Activated CD8-positive, alpha-beta memory T cell treated with anti-CD3 and anti-CD28 coated beads for 36 hours (primary cell): ENCODE measurements around the gene CPZ. TPM values are rescaled to one million over a fixed set of nuclear protein-coding genes. Genes with fewer than 3 reads are reported as not detected.

Source experiments
- CTCF ChIA-PET: fragments of 350-600 bp; sonication (Branson Sonifier 250); formaldehyde crosslinking; loops from one replicate; lab custom pipeline; 2021; ENCODE audit warnings: antibody characterized with exemption; lab: Charles Lee
- POLR2A ChIA-PET: fragments of 350-600 bp; sonication (Branson Sonifier 250); formaldehyde crosslinking; loops from one replicate; lab custom pipeline; 2021; ENCODE audit warnings: antibody characterized with exemption; lab: Charles Lee
- total RNA-seq, 2 experiments: library from RNA; stranded (reverse); gene quantifications; one replicate each; pipeline ENCODE4 v1.2.3, GENCODE V29; 2021

Gene CPZ
- total RNA-seq, 2 experiments from 2014 or later, result not detected

DNA sequence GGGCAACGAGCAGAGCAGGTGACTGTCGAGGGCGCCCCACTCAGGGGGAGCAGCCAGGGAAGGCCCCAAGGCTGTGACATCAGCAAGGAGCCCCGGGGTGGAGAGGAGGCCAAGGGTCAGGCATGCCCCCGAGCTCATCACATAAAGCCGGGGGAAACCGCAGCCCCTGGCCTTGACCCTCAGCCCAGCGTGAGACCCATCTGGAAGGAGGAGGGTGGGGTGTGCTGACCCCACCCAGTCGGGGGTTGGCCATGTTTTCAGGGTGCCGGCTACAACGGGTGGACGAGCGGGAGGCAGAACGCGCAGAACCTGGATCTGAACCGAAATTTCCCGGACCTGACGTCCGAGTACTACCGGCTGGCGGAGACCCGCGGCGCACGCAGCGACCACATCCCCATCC is 13.9 kb downstream of the CPZ start:
- POLR2A ChIA-PET, result no interaction called here
- CTCF ChIA-PET, result interaction anchor here (1.6 kb wide), 1 partner anchor 8 kb away, joined by 3 read pairs; no protein-coding TSS in a partner anchor

DNA sequence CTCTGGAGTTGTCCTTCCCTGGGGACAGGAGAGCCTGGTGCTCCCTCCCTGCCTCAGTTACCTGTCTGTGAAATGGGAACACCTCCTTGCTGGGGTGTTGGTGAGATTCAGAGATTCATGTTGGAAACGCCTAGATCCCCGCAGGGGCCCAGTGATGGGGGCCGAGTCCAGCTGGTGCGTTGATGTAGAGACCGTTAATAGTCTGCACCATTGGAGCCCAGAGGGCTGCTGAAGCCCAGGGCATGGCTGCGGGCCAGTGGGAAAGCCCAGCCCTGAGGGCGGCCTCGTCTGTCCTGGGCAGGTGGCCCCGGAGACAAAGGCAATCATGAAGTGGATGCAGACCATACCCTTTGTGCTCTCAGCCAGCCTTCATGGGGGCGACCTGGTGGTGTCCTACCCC is 14.4 kb downstream of the CPZ start:
- POLR2A ChIA-PET, result no interaction called here
- CTCF ChIA-PET, result interaction anchor here (0.7 to 1.6 kb wide), 4 partner anchors 8 to 311 kb away, joined by 3 to 12 read pairs (median 4); no protein-coding TSS in a partner anchor

DNA sequence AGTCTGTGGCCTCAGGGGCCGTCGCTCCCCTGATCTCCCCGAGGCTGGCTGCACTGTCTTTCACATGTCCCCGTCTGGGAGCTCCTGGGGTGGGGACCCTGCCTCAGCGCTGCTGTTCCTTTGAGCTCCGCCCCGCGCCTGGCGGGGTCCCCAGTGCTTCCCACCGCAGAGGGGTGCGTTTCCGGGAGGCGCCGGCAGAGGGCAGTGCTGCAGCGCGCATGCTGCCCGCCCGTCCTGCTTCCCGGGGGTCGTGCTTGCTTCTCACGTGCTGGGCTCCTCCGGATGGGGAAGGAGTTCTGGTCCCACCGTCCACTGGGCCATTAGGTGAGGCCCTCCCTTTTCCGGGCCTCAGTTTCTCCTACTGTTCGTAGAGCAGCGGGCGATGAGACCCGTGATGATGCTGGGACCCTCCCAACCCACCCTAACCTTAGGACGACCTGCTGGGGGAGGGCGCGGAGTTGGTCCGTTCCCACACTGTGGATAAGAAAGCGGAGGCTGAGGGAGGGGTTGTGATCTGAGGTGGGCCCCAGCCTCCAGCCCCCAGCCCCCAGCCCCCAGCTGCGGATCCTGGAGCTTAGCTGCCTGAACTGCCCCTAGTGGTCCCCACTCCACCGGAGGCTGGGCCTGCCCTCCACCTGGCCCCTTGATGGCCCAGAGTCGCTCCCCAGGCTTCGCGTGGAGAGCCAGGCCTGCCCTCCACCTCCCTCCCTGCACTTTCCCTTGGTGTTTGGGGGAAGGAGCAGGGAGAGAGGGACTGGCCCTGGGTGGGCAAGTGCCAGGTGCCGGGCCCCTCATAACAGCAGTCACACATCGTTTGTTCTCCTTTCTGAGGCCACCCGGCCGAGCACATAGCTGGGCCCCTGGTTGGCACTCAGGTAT is 15.3 kb downstream of the CPZ start:
- ChIA-PET POLR2A (no interaction called here), CTCF (interaction anchor here (0.7 to 1.6 kb wide), 4 partner anchors 8 to 310 kb away, joined by 3 to 12 read pairs (median 4); no protein-coding TSS in a partner anchor)

DNA sequence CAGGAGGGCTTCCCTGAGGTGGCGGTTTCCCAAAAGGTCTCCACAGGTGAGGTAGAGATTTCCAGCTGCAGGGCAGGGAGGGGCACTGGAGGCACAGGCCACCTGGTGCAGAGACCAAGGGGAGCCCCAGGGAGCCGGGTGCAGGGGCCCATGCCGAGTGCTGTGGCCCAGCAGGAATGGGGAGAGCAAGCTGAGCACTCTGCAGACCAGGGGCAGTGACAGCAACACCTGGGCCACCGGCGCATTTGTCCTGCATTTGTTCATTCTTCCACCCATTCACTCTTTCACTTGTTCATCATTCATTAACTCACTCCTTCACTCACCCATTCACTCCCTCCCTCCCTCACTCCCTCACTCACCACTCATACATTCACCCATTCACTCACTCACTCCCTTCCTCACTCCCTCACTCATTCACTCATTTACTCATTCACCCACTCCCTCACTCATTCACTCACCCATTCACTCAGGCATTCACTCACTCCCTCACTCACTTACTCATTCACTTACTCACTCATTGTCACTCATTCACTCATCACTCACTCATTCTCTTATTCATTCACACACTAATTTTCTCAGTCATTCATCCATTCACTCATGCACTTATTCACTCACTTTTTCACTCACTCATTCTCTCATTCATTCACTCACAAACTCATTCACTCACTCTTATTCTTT is 16.3 kb downstream of the CPZ start:
- ChIA-PET POLR2A (no interaction called here), CTCF (no interaction called here)

DNA sequence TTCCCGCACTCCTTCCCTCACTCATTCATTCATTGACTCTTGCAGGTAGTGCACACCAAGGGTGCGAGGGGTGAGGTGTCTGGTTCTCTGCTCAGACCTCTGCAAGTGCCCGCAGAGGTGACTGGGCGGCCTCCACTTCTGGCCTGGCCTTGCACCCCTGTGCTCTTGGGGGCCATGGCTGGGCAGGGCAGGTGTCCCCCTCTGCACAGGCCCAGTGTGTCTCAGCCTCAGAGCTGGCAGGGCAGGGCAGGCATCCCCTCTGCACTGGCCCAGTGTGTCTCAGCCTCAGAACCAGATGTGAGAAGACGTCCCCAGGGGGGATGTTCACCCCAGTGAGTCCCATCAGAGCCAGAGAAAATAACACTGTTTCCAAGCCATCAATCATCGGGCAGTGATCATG is 16.8 kb downstream of the CPZ start:
- POLR2A ChIA-PET, result no interaction called here
- CTCF ChIA-PET, result no interaction called here

DNA sequence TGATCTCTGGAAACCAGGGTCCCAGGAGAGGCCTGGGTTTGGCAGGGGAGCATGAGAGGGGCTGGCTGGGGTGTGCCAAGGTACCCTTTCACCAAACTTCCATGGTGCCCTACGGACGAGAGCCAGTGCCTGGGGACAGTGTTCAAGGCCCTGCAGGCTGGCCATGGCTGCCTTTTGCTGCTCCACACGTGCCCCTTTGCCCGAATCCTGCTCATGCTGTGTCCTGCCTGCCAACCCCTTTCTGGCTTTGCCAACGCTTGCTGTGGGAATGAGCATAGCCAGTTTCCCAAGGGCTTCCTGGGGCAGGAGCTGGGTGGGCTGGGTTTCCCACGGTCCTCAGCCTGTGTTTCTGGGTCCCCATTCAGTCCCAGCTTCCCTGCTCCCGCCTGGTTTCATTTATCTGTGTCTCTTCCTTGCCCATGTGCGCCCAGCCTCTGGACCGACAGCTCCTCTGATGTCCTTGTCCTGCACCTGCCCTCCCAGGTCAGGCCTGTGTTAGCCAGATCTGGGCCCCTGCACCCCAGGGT is 17.3 kb downstream of the CPZ start:
- POLR2A ChIA-PET, result no interaction called here

DNA sequence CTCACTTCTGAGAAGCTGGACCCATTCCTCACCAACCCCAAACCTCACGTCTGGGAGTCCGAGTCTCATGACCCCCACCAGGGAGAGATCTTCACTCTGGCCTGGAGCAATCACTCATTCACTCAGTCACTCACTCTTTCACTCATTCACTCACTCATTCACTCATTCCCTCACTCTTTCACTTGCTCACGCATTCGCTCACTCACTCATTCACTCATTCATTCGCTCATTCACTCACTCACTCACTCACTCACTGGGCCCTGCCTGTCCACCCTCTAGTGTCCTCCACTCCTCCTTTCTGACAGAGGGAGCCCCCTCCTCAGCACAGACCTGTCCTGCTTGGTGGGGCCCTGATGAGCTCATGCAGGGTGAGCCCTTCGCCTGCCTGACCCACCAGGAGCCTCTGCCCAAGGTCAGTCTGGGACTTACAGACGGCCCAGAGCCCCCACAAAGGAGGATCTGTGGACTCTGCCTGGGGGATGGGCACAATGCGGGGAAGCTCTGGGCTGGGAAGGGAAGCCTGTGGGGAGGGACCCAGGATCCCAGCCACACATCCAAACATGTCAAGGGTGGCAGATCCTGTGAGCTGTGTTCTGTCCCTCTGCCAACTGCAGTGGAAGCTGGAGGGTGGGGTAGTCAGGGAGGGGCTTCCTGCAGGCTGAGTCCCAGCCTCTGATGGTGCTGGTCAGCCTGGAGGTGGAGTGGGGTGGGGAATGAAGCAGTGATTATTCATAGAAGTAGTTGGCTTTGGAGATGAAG is 18.5 kb downstream of the CPZ start:
- CTCF ChIA-PET, result no interaction called here

More for the DNA sequence above, 17.3 kb downstream of the CPZ start:
- CTCF ChIA-PET, result no interaction called here

DNA sequence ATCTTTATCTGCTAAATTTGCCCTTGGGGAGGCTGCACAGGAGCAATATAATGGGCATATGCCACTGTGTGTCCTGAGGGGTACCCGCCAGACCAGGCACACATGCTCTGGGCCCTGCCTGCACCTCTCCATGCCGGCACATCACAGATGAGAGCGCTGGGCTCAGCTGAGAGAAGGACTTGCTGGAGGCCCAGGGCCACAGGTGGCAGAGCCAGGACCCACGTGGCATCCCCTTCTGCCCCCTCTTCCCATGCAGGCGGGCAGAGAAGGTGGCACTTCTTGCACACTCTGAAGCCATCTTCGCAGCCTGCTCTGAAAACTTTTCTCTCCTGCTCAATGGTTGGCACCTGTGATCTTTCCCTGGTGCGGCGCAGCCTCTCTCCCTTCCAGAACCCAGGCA is 20.1 kb downstream of the CPZ start:
- CTCF ChIA-PET, result no interaction called here
- POLR2A ChIA-PET, result no interaction called here

More for the DNA sequence above, 18.5 kb downstream of the CPZ start:
- POLR2A ChIA-PET, result no interaction called here

DNA sequence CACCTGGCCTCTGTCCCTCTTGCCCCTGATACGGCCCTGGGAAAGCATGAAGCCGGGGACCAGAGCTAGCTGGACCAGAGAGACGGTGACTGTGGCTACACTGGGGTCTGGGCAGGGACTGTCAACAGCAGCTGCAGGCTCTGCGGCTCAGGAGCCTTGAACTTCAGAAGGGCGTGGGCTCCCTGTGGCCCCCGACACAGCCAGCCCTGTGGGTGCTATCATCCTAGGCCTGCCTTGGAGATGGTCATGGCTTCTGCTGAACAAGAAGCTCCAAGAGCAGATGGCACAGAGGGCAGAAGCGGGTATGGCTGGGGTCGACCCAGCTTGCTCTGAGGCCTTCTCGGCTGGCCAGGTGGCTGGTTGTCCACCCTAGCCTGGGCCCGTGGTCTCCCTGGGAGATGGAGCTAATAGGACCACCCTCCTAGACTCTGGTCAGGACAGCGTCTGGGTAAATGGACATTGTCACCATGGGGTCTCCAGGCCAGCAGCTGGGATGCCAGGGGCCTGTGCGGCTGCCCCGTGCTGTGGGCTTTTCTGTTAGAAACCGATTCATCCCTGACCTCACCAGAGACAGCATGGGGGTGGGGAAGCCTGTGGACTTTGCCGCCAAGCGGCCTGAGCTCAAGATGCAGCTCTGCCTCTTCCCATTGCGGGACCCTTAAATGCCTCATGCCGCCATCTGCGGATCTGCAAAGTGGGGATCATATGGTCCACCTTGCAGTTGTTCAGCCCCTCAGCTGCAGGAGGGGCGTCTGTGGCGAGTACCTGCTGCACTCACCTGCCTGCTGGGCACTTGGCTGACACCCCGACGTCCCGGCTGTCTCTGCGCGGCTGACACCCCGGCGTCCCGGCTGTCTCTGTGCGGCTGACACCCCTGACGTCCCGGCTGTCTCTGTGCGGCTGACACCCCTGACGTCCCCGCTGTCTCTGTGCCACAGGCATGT is 21.1 kb downstream of the CPZ start:
- ChIA-PET POLR2A (no interaction called here), CTCF (interaction anchor here (1.0 kb wide), 1 partner anchor 305 kb away, joined by 3 read pairs; no protein-coding TSS in a partner anchor)

DNA sequence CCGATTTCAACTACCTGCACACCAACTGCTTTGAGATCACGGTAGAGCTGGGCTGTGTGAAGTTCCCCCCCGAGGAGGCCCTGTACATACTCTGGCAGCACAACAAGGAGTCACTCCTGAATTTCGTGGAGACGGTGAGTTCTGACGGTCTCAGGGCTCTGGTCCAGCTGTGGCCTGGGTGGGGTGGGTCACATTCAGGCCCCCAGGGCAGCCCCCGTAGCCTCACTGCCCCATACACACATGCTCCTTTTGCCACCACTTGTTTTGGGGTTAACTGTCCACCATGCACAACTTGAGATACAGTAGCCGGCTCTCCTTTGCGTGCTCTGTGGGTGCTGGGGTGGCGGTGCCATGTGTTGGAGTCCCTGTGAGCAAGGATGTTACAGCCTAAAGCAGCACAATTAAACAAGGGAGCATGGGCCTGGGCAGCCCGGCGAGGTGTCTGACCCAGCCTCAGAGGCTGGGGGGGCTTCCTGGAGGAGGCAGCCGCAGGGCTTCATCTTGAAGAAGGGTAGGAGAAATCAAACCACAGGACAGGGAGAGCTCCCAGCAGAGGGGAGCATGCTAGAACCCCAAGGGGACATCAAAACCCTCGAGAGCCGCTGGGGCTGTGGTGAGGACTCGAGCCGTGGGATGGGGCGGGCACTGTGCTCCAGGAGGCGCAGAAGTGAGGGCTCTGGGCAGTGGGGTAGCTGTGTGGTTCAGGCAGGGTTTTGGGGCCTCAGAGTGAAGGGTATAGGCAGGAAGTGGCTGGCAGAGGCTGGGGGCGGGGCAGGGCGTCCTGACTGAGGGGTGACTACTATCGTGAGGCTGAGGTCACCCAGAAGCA is 22.0 kb downstream of the CPZ start:
- CTCF ChIA-PET, result interaction anchor here (1.0 kb wide), 1 partner anchor 304 kb away, joined by 3 read pairs; no protein-coding TSS in a partner anchor
- POLR2A ChIA-PET, result no interaction called here

DNA sequence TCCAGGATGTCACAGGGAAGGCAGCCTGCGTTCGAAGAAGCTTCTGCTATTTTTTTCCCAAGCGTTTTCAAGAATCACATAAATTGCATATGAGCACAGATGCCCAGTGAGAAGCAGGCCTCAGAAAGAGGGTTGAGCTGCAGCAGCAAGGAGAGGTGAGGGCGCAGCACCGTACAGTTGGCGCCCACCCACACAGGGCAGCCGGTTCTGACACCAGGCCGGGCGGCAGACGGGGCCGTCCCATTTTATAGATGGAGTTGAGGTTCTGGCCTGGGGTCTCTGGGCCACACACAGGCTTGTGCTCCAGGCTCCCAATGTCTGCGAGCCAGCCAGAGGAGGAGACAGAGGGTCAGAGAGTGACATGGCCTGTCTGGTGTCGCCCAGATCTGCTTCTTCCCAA is 22.8 kb downstream of the CPZ start:
- ChIA-PET POLR2A (no interaction called here), CTCF (no interaction called here)

DNA sequence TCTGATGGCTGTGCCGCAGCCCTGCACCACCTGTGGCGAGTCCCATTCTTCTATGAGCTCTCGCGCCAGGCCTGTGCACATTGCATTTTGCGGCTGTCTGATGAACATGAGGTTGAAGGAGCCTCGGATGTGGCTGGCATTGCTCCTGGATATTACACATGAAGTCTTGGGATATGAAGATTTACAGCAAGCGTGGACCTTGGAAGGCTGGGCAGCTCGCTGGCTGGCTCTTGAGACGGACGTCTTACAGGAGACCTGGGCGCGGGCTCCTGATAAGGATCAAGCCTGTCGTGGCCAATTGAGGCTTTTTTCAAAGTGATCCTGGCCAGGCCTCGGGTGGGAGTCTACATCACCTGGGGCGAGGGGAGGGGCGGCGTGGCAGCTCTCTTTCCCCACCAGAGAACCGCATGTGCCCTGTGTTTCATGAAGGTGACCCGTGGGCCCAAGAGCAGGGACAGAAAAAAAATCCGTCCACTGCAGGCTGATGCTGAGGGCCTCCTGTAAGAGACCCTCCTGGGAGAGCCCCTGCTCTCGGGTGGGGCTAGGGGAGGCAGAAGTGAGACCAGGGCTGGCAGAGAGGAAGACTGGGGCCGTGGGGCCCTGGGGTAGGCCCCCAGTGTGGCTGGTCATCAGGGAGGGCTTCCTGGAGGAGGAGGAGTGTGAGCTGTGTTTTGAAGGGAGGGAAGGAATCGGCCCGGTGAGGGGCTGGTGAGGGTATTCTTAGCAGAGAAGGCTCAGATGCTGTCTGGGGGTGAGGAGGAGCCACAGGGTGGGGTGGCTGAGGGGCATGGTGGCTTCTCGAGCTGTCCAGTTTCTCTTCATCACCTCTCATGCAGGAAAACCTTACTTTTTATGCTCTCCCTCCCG is 23.6 kb downstream of the CPZ start:
- POLR2A ChIA-PET, result no interaction called here
- CTCF ChIA-PET, result interaction anchor here (1.3 kb wide), 1 partner anchor 9 kb away, joined by 4 read pairs; no protein-coding TSS in a partner anchor

DNA sequence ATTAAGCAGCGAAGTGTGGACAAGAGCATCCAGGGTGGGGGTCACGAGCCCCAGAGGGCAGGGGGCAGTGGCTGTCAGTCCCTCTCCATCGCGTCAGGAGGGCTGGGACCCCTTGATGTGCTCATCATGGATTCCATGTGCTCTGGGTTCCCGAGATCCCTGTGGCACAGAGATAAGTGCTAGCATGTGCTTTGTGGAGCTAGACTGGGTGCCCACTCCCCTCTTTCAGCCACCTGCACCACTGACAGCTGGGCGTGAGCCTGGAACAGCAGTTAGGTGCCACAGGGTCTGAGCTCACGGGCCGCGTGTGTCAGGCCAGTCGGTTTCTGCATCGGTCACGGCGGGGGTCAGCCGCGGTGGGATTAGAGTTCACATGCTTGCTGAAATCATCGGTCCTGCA is 24.3 kb downstream of the CPZ start:
- CTCF ChIA-PET, result interaction anchor here (1.3 kb wide), 1 partner anchor 10 kb away, joined by 4 read pairs; no protein-coding TSS in a partner anchor

DNA sequence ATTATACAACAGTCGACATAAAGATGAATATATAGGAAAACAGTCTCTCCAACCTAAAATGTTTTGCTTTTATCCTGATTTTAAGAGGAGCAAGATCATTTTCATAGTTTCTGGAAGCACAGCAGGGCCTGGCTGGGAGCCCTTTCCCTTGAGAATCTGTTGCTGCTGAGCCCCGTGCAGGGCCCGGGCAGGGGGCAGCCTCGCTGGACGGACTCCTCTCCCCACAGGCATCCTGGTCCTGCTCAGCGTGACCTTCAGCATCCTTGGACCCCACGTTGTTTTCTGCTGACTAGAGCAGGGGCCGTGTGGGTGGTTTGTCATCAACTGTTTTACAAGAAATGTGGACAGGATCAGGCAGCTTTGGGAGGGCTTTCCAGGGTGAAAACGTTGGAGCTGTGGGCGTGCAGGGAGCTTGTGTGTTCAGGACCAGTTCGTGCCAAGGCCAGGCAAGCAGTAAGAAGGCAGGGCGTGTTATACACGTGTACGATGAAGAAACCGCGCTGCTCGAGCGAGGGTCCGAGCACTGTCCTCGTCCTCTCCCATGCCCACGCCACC is 25.0 kb downstream of the CPZ start:
- ChIA-PET POLR2A (no interaction called here), CTCF (no interaction called here)

More for the DNA sequence above, 24.3 kb downstream of the CPZ start:
- POLR2A ChIA-PET, result no interaction called here

DNA sequence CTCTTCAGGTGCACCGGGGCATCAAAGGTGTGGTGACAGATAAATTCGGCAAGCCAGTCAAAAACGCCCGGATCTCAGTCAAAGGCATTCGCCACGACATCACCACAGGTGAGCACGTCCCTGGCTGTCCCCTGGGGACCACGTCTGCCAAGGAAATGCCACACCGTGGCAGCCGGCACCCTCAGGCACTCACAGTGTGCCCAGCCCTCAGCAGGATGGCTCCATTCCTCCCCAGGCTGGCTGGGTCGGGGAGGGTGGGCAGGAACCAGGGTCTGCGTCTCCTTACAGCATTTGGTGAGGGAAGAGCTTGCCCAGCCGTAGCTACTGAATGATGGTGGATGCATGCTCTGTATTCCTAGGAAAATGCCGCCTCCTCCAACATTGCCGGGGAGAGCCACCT is 25.9 kb downstream of the CPZ start:
- ChIA-PET POLR2A (no interaction called here), CTCF (no interaction called here)
